ENCODE measurements around the gene TAS1R2. TPM values are rescaled to one million over a fixed set of nuclear protein-coding genes. Genes with fewer than 3 reads are reported as not detected.

The TAS1R2 gene
- total and polyA plus RNA-seq, 9 of the 15 experiments (the other 6 are each of a cell fraction or from before 2014, with no cell fraction given): not detected

DNA sequence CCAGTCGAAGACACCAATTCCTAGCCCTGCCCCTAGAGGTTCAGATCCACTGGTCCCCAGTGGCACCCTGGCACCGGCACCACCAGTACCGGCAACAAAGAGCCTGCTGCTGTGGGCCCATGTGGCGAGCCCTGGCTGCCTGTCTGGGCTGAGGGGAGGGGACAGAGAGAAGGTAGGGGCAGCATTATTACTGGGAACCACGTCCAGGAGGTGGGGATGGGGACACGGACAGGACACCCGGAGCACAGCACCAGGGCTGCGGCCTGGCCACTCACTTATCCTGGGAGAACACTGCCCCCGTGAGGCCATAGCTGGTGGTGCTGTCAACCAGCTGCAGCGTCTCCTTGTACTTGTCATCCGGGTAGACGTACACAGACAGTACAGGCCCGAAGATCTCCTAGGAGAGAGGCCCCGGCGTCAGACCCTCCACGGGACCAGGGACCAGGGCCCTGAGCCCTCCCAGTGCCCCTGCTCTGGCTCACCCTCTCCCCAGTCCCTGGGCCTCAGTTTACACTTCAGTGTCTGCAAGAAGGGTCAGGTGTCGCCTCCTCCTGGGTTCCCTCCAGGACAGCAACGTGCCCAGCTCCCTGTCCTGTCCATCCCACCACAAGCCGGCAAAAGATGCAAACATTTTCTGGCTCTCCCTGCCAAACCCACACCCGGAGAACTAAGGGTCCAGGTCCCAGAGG is 15.8 kb upstream of the TAS1R2 start (continued):
- TF ChIP-seq ZNF253 (CRISPR knock-in tag; conservative IDR thresholded peaks at IDR 0.05) (no peak), ETS2 (tag; IDR thresholded peaks at IDR 0.05; ENCODE audit: borderline replicate concordance, poor library complexity, severe bottlenecking) (no peak), ZNF318 (IDR thresholded peaks at IDR 0.05; ENCODE audit: borderline replicate concordance in 1 of 2, low read depth in 1 of 2) (no peak), ILK (tag; IDR thresholded peaks at IDR 0.05; ENCODE audit: borderline replicate concordance, low read depth) (no peak), PHB (CRISPR knock-in tag; IDR thresholded peaks at IDR 0.05) (no peak), WHSC1 (IDR thresholded peaks at IDR 0.05; ENCODE audit: low read length) (no peak), ZNF239 (CRISPR knock-in tag; IDR thresholded peaks at IDR 0.05) (no peak), ZNF696 (CRISPR knock-in tag; conservative IDR thresholded peaks at IDR 0.05) (no peak), ZNF707 (CRISPR knock-in tag; conservative IDR thresholded peaks at IDR 0.05) (no peak), MEF2A (IDR thresholded peaks at IDR 0.05; ENCODE audit: control insufficient read depth, low read depth, low read length) (no peak), NELFE (IDR thresholded peaks at IDR 0.05; ENCODE audit: insufficient read depth, insufficient read length) (no peak)
- TF ChIP-seq, protein P1, sequence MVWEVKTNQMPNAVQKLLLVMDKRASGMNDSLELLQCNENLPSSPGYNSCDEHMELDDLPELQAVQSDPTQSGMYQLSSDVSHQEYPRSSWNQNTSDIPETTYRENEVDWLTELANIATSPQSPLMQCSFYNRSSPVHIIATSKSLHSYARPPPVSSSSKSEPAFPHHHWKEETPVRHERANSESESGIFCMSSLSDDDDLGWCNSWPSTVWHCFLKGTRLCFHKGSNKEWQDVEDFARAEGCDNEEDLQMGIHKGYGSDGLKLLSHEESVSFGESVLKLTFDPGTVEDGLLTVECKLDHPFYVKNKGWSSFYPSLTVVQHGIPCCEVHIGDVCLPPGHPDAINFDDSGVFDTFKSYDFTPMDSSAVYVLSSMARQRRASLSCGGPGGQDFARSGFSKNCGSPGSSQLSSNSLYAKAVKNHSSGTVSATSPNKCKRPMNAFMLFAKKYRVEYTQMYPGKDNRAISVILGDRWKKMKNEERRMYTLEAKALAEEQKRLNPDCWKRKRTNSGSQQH (CRISPR knock-in tag; IDR thresholded peaks at IDR 0.05): no peak
- TF ChIP-seq, protein P2, sequence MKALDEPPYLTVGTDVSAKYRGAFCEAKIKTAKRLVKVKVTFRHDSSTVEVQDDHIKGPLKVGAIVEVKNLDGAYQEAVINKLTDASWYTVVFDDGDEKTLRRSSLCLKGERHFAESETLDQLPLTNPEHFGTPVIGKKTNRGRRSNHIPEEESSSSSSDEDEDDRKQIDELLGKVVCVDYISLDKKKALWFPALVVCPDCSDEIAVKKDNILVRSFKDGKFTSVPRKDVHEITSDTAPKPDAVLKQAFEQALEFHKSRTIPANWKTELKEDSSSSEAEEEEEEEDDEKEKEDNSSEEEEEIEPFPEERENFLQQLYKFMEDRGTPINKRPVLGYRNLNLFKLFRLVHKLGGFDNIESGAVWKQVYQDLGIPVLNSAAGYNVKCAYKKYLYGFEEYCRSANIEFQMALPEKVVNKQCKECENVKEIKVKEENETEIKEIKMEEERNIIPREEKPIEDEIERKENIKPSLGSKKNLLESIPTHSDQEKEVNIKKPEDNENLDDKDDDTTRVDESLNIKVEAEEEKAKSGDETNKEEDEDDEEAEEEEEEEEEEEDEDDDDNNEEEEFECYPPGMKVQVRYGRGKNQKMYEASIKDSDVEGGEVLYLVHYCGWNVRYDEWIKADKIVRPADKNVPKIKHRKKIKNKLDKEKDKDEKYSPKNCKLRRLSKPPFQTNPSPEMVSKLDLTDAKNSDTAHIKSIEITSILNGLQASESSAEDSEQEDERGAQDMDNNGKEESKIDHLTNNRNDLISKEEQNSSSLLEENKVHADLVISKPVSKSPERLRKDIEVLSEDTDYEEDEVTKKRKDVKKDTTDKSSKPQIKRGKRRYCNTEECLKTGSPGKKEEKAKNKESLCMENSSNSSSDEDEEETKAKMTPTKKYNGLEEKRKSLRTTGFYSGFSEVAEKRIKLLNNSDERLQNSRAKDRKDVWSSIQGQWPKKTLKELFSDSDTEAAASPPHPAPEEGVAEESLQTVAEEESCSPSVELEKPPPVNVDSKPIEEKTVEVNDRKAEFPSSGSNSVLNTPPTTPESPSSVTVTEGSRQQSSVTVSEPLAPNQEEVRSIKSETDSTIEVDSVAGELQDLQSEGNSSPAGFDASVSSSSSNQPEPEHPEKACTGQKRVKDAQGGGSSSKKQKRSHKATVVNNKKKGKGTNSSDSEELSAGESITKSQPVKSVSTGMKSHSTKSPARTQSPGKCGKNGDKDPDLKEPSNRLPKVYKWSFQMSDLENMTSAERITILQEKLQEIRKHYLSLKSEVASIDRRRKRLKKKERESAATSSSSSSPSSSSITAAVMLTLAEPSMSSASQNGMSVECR (CRISPR knock-in tag; IDR thresholded peaks at IDR 0.05): peak; percentile 73
